IPS DF 4.7 (cell line): ENCODE measurements around the gene GNE.
"Not testable (repeated sequence)": the region's sequence is repeated elsewhere in the genome, so short reads cannot be mapped to it uniquely, and the experiment has no call there.

Source experiments
- DNase-seq: peaks from one replicate; pipeline ENCODE4 v3.0.0-alpha.2; 2013; ENCODE audit warnings: low spot score; ENCODE audit errors: extremely low read depth

Gene GNE

GRCh38 chr9:36273354-36273753 is 15.1 kb upstream of the GNE start:
- not testable (repeated sequence) for DNase-seq

GRCh38 chr9:36268007-36268427 is 9.8 kb upstream of the GNE start:
- no peak for DNase-seq

GRCh38 chr9:36264896-36265295 is 6.6 kb upstream of the GNE start:
- no peak for DNase-seq

GRCh38 chr9:36263683-36264082 is 5.4 kb upstream of the GNE start:
- no peak for DNase-seq

GRCh38 chr9:36258996-36259533 is 817 bp upstream of the GNE start:
- DNase-seq: no peak

- no peak for DNase-seq
Measured at GRCh38 chr9:36251428-36251827, 6.8 kb downstream of the GNE start.

- no peak for DNase-seq
Measured at GRCh38 chr9:36250079-36250478, 8.2 kb downstream of the GNE start.

- DNase-seq: no peak
Measured at GRCh38 chr9:36249189-36249588, 9.1 kb downstream of the GNE start.

GRCh38 chr9:36248061-36248460 is 10.2 kb downstream of the GNE start:
- not testable (repeated sequence) for DNase-seq

- no peak for DNase-seq
Measured at GRCh38 chr9:36247356-36247755, 10.9 kb downstream of the GNE start.

GRCh38 chr9:36245906-36246305 is 12.3 kb downstream of the GNE start:
- no peak for DNase-seq

- DNase-seq: not testable (repeated sequence)
Measured at GRCh38 chr9:36239675-36240074, 18.6 kb downstream of the GNE start.

GRCh38 chr9:36239205-36239604 is 19.0 kb downstream of the GNE start:
- not testable (repeated sequence) for DNase-seq

- DNase-seq: no peak
Measured at GRCh38 chr9:36237230-36237629, 21.0 kb downstream of the GNE start.

- DNase-seq: no peak
Measured at GRCh38 chr9:36222449-36222848, 35.8 kb downstream of the GNE start.

GRCh38 chr9:36221667-36222066 is 36.6 kb downstream of the GNE start:
- DNase-seq: no peak

GRCh38 chr9:36218411-36218901 is 39.8 kb downstream of the GNE start:
- DNase-seq: no peak

GRCh38 chr9:36218011-36218410 is 40.2 kb downstream of the GNE start:
- DNase-seq: no peak

GRCh38 chr9:36217256-36217968 is 40.8 kb downstream of the GNE start:
- DNase-seq: no peak

GRCh38 chr9:36214571-36214970 is 43.7 kb downstream of the GNE start:
- no peak for DNase-seq

GRCh38 chr9:36213989-36214388 is 44.3 kb downstream of the GNE start:
- DNase-seq: no peak

GRCh38 chr9:36213387-36213786 is 44.9 kb downstream of the GNE start:
- DNase-seq: no peak

GRCh38 chr9:36211510-36211909 is 46.7 kb downstream of the GNE start:
- DNase-seq: no peak
